GM21515 (cell line): ENCODE measurements around the gene STX8.
"Not testable (repeated sequence)": the region's sequence is repeated elsewhere in the genome, so short reads cannot be mapped to it uniquely, and the experiment has no call there.

Source experiments
- ATAC-seq: cut with Tn5 transposase; IDR thresholded peaks from one replicate; pipeline ENCODE4 v1.9.1; 2021; ENCODE audit not compliant: unreplicated experiment

Gene STX8

GRCh38 chr17:9557161-9557755, 18.4 kb downstream of the STX8 start:
- ATAC-seq, result no peak

DNA sequence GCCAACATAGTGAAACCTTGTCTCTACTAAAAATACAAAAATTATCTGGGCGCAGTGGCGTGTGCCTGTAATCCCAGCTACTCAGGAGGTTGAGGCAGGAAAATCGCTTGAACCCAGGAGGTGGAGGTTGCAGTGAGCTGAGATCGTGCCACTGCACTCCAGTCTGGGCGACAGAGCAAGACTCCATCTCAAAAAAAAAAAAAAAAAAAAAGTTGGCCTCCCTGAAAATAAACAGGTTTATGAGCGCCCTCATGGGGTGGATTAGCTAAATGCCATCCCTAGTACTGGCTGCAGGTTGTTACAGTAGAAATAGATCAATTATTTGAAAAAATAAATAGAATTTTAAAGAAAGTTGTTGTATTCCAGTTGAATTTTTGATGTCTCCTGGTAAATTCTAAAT, 20.9 kb downstream of the STX8 start:
- not testable (repeated sequence) for ATAC-seq

DNA sequence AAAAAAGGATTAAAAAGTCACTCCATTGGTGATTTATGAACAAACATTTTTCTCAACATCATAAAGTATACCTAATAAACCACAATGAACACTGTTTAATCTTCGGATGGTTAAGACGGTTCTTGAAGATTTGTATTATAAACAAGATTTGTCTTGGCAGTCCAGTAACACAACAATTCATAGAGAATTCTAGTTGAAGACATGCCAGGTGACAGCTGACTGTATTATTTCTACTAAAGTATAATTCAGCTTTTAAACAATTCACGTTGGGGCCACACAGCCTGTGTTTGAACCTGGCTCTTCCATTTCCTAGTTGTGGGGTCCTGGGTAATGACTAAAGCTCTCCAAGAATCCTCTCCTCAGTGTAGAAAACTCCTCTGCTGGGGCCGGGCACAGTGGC, 22.0 kb downstream of the STX8 start:
- no peak for ATAC-seq

DNA sequence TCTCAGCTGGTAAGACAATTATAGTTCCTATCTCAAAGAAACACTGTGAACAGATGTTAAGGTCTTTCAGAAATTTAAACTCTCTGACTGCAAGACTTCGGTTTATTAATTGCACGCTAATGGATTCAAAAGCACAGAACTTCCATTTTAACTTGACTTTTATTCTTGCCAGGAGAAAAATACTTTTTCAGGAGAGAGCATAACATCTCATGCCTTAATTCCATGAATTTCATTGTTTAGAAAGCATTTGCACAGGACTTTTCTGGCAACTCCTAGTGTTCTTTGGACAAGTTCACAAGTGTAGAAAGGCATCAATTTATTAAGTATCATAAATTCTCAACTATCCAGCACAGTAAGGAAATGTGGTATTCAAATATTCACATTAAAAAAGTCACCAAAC, 22.4 kb downstream of the STX8 start:
- no peak for ATAC-seq

- no peak for ATAC-seq
Observed at GRCh38 chr17:9549215-9549614, 26.4 kb downstream of the STX8 start.

GRCh38 chr17:9544221-9544620, 31.4 kb downstream of the STX8 start:
- ATAC-seq, result no peak

DNA sequence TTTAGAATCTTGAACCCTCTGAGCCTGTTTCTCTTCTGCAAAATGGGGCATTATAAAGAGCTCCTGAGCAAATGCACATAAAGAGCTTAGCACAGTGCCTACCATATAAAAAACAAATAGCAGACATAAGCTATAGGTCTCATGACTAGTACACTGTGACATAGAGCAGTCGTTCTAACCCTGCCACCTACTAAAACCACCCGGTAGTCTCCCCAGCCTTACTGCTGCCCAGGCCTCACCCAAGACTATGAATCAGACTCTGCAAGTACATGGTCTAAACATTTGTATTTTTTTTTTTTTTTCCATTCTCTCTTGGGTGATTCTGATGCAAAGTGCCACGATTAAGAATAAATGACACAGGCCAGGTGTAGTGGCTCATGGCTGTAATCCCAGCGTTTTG, 33.9 kb downstream of the STX8 start:
- no peak for ATAC-seq

DNA sequence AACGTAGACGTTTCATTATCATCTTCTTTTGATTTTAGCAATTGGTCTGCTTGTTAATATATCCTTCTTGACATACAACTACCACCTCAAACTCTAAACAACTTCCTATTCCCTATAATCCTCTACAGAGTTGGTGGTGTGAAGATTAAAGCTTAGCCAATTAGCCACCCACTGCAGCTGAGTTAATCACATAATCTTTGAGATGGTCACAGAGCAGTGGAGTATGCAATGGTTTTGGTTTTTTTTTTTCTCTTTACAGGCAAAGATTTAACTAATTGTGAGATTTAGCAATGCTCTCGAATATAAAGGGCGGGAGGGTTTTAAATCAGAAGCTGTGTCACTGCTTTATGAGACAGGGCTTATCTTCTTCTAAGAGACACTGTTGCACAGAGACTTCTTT, 37.0 kb downstream of the STX8 start:
- no peak for ATAC-seq

DNA sequence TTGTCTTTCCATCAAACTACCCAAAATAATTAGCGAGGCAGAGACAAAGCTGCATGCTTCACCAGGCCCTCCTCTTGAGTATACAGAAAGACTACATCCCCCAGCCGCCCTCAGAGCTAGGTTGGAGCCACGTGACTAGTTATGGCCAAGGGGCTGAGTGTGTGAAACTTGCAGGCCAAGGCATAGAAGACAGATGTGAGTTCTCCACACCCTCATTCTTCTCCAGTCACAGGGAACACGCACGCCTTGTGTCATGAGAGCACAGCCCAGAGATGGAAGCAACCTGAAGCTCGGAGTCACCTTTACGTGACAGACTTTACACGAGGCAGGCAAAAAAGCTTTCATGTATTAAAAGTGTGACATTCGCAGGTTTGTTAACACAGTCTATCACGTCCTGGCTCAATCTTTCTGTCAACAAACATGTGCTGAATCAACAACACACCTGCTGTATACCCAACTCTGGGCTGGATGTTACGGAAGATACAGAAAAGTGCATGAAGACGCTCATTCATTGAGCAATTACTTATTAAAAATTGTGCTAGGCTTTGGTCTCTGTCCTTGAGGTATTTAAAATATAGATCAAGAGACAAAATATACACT, 38.3 kb downstream of the STX8 start:
- ATAC-seq, result no peak

DNA sequence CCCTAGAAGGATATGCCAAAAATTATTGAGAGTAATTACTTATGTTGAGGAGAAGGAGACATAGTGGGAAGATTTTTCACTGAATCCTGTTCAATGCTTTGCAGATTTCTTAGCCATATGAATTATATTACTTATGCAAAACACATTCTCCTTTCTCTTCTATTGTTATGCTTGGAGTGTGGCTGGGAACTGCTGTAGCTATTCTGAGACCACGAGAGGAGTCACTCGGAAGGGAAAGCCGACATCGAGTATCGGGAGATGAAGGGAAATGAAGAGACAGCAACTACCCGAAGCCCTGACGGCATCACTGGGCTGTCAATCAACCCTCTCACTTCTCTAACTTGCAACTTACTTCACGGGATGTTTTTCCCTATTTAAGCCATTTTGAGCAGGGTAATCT, 39.6 kb downstream of the STX8 start:
- no peak for ATAC-seq

- no peak for ATAC-seq
Observed at GRCh38 chr17:9533441-9533840, 42.2 kb downstream of the STX8 start.

DNA sequence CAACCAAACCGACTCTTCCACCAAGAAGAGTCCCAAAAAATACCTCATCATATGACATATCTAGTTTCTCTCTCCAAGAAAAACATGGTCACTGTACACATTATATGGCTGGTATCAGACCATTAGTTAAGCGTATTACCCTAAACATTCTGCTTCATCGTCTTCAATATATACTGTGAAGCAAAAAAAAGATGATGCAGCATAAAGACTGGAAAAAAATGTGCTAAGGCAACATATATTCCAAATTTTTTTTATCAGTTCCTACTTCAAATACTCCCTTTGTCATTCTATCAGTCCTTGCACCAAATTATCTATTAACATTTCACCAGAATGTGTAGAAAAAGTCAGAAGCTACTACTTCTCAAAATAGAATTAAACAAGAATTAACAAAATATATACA, 42.9 kb downstream of the STX8 start:
- ATAC-seq, result no peak

DNA sequence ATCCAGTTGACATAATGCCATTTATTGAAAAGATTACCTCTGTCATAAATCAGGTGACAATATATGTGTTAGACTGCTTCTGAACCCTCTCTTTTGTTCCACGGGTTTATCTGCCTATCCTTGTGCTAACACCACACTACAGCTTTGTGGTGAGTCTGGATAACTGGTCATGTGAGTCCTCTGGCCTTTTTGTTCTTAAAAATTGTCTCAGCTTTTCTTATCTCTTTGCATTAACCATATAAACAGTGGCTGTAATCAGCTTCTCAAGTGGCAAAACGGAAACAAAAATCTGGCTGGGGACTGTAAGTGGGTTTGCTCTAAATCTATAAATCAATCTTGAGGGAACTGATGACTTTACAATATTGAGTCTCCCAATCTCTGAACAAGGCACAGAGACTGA, 44.6 kb downstream of the STX8 start:
- ATAC-seq, result no peak

GRCh38 chr17:9529033-9529700, 46.5 kb downstream of the STX8 start:
- ATAC-seq, result no peak

DNA sequence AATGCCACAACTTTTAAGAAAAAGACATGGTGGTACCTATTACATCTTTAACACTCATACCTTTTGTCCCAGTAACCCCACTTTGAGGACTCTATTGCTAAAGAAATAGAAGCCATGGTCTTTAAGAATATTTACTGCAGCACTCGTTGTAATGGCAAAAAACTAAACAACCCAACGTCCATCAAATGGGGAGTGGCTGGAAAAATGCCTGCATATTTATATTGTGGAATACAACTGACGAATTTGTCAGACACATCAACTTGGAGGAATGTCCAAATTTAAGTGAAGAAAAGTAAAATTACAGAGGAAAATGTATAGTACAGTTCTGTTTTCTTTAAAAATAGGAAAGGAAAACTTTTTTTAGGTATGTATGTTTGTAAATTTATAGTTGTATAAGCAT, 47.8 kb downstream of the STX8 start:
- ATAC-seq, result no peak

DNA sequence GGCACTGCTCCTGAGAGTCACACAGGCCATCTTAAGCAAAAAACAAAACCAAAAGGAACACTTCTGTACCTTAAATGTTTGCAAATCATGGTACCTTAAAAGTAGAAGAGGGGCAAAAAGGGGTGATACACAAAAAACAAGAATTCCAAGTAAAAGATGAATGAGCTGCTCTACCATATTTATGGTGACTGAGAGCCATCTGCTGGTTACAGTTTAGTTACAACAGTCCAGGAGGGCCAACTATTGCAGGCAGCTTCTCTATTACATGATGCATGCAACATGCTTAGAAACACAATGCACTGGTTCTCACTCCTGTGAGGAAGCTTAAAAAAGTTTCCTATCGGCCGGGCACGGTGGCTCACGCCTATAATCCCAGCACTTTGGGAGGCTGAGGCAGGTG, 53.5 kb downstream of the STX8 start:
- no peak for ATAC-seq

DNA sequence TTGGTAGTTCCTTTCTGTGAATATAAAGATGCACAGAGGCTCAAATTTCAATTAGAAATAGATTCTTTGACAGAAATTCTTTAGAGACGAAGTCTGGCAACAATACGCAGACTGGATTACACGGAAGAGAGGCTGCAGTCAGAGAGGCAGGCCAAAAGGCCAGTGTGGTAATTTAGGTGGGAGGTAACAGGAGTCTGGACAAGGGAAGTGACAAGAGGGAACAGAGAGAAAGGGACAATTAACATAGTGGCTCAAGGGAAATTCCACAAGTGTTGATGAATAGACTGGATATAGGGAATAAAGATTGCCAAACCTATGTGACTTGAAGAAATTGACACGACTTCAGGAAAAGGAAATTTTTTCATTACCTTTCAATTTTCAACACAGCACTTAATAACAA, 54.6 kb downstream of the STX8 start:
- no peak for ATAC-seq

DNA sequence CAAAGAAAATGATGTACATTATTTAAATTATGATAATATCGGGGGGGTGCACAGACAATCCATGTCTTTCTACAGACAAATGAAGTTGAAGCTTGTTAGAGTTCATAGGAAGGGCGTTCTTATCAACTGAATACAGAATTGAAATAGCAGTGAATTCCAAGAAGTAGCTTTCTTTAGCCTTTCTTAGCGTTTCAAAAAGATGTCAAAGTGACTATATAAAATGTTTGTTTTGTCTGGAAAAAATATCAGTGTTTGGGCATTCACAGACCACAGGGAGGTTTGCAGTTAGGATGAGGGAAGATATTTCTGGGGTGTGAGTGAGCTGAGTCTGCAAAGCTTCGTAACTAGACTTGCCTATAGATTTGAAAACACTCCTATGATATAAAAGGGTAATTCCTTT, 55.0 kb downstream of the STX8 start:
- no peak for ATAC-seq

DNA sequence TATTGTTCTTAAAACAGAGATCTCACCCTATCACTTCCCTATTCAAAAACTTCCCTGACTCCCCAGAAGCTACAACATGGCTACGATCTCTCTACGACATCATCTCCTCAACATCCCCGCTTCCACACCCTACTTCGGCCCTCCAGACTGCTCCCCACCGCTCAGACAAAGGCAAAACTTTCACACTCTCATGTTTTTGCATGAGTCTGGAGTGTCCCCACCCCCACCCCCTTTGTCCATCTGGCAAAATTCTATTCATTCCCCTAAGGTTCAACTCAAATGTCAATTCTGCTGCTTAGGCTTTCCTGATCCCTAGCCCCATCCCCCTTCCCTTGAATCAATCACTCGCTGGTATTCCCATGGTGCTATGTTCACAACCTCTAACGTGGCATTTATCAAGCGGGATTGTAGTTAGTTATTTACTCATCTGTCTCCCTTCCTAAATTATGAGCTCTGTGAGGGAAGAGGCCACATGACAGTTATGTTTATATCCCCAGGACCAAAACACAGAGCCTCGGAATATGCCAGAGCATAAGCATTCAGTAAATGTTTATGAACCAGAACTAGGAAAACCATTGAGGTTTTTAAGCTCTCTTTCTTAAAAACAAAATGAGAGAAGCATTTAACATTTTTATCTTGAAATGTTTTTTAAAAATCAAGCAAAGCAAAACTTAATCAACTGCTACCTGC, 55.9 kb downstream of the STX8 start:
- no peak for ATAC-seq

- no peak for ATAC-seq
Observed at GRCh38 chr17:9517396-9517795, 58.2 kb downstream of the STX8 start.

DNA sequence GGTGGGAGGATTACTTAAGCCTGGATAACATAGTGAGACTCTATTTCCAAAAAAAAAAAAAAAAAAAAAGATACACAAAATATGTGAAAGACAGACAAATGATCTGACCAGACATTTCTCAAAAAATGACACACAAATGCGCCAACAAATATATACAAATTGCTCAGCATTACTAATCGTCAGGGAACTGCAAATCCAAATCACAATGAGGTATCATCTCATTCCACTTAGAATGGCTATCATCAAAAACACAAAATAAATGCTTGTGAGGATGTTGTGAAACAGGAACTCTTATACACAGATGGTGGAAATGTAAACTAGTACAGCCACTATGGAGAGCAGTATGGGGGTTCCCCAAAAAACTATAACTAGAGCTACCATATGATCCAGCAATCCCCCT, 62.4 kb downstream of the STX8 start:
- ATAC-seq, result no peak
